Gastroesophageal sphincter (tissue), 3 donors: ENCODE measurements around the gene OTOL1.
"Not testable (repeated sequence)": the region's sequence is repeated elsewhere in the genome, so short reads cannot be mapped to it uniquely, and the experiment has no call there.

ENCODE experiments used
- POLR2A ChIP-seq, 2 donors: fragments of 450-650 bp; IDR thresholded peaks; one replicate each; pipeline ENCODE4 v1.6.1; 2017; ENCODE audit warnings: antibody characterized with exemption in 2 of 2, mild to moderate bottlenecking in 2 of 2, moderate library complexity in 1 of 2
- POLR2AphosphoS5 ChIP-seq: sonication (generic); formaldehyde crosslinking; IDR thresholded peaks from one replicate; pipeline ENCODE4 v1.6.1; 2017; ENCODE audit warnings: antibody characterized with exemption
- TF ChIP-seq, protein P1 (sequence below), 4 experiments: fragments of 200-600 bp in 2 of 4; fragments of 450-650 bp in 2 of 4; sonication (generic) in 1 of 4; IDR thresholded peaks; one replicate each; pipeline ENCODE4 v1.5.1; 2017 to 2019; ENCODE audit warnings: antibody characterized with exemption in 4 of 4, mild to moderate bottlenecking in 2 of 4, moderate library complexity in 2 of 4

DNA sequence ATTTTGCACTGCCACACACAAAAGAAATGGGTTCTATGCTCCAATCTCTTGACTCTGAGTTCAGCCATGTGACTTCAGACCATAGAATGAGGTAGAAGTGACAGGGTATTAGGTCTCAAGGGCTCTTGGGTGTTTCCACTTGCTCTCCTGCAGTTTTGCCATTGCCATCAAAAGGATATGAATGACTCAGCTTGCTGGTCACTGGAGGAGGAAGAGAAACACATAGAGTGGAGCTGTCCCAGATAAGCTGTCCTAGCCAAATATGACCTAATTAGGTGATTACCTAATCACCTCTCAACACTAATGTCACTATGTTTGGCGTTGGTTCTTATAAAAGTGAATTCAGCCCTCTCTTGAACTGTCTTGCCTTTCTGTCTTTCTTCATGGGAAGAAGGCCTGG, 8.3 kb upstream of the OTOL1 start:
- not testable (repeated sequence) for TF ChIP-seq POLR2AphosphoS5; POLR2A (IDR thresholded peaks at IDR 0.05)
- TF ChIP-seq, protein P1, sequence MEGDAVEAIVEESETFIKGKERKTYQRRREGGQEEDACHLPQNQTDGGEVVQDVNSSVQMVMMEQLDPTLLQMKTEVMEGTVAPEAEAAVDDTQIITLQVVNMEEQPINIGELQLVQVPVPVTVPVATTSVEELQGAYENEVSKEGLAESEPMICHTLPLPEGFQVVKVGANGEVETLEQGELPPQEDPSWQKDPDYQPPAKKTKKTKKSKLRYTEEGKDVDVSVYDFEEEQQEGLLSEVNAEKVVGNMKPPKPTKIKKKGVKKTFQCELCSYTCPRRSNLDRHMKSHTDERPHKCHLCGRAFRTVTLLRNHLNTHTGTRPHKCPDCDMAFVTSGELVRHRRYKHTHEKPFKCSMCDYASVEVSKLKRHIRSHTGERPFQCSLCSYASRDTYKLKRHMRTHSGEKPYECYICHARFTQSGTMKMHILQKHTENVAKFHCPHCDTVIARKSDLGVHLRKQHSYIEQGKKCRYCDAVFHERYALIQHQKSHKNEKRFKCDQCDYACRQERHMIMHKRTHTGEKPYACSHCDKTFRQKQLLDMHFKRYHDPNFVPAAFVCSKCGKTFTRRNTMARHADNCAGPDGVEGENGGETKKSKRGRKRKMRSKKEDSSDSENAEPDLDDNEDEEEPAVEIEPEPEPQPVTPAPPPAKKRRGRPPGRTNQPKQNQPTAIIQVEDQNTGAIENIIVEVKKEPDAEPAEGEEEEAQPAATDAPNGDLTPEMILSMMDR (IDR thresholded peaks at IDR 0.05), result not testable (repeated sequence)
